Measurements from ENCODE around the gene LHX1.

LHX1 gene

GRCh38 chr17:36942019-36942599, 4.8 kb downstream of the LHX1 start:
- TF ChIP-seq ZNF426 (tag by site-specific recombination; IDR thresholded peaks at IDR 0.05) (no peak), ZNF433 (tag by site-specific recombination; IDR thresholded peaks at IDR 0.05; ENCODE audit: low read depth) (no peak), ZNF423 (tag by site-specific recombination; IDR thresholded peaks at IDR 0.05) (no peak), ZNF114 (tag by site-specific recombination; IDR thresholded peaks at IDR 0.05) (no peak), HOXC10 (CRISPR knock-in tag; IDR thresholded peaks at IDR 0.05) (no peak), HIC1 (tag by site-specific recombination; IDR thresholded peaks at IDR 0.05) (no peak), ZSCAN5A (tag by site-specific recombination; IDR thresholded peaks at IDR 0.05) (no peak), ZNF18 (tag by site-specific recombination; IDR thresholded peaks at IDR 0.05) (no peak), KLF10 (tag by site-specific recombination; IDR thresholded peaks at IDR 0.05) (no peak), ZNF175 (tag by site-specific recombination; IDR thresholded peaks at IDR 0.05) (no peak), ZNF76 (tag by site-specific recombination; IDR thresholded peaks at IDR 0.05; ENCODE audit: borderline replicate concordance, low read depth) (no peak), EGR2 (tag by site-specific recombination; IDR thresholded peaks at IDR 0.05; ENCODE audit: low read depth) (no peak), ZNF211 (tag by site-specific recombination; IDR thresholded peaks at IDR 0.05; ENCODE audit: low read depth) (no peak)
- no peaks in the 10 kb centered on the region for H3K9me3 ChIP-seq (ENCODE audit: control insufficient read depth, insufficient read depth, low read depth, low read length)
- no peak overlapping the region for H3K4me3 ChIP-seq (ENCODE audit: low read depth, low read length)
- H3K4me1 ChIP-seq (ENCODE audit: control insufficient read depth, insufficient read depth, low read length), result peaks cover 3% of the 10 kb centered on the region; the same call in 1 of the 2 replicates
- CTCF ChIA-PET, result interaction anchor here (0.6 to 1.0 kb wide), 2 partner anchors 186 to 314 kb away, joined by 3 to 4 read pairs; no protein-coding TSS in a partner anchor
- peaks cover 0 to 34% of the 10 kb centered on the region in 2 experiments; a peak in 1 of 3 replicates for H3K36me3 ChIP-seq (ENCODE audit: control insufficient read depth in 2 of 2, insufficient read depth in 1 of 2, low read length in 2 of 2)
- POLR2A ChIA-PET, result no interaction called here
- 0 out of 2 replicates have a peak overlapping the region, but pooled peaks have one; percentile 2 for H3K27ac ChIP-seq (ENCODE audit: extremely low read depth, low read depth, low read length)

GRCh38 chr17:36942631-36943125, 5.4 kb downstream of the LHX1 start:
- TF ChIP-seq HOXA7 (CRISPR knock-in tag; IDR thresholded peaks at IDR 0.05; ENCODE audit: borderline replicate concordance) (no peak), ZNF184 (tag by site-specific recombination; IDR thresholded peaks at IDR 0.05) (no peak), ZNF645 (tag by site-specific recombination; IDR thresholded peaks at IDR 0.05) (no peak), GLIS2 (tag by site-specific recombination; IDR thresholded peaks at IDR 0.05) (no peak), ZNF133 (tag by site-specific recombination; IDR thresholded peaks at IDR 0.05) (no peak), ZNF169 (tag by site-specific recombination; IDR thresholded peaks at IDR 0.05) (no peak), ZNF157 (tag by site-specific recombination; IDR thresholded peaks at IDR 0.05) (no peak), GLI2 (tag by site-specific recombination; IDR thresholded peaks at IDR 0.05; ENCODE audit: borderline replicate concordance, low read depth) (no peak), ZNF112 (tag by site-specific recombination; IDR thresholded peaks at IDR 0.05) (no peak), MYNN (tag by site-specific recombination; IDR thresholded peaks at IDR 0.05; ENCODE audit: borderline replicate concordance) (no peak), ZNF514 (tag by site-specific recombination; IDR thresholded peaks at IDR 0.05) (no peak), ZNF335 (tag by site-specific recombination; conservative IDR thresholded peaks at IDR 0.05) (no peak), ZNF324 (tag by site-specific recombination; IDR thresholded peaks at IDR 0.05) (no peak), KLF10 (tag by site-specific recombination; IDR thresholded peaks at IDR 0.05) (no peak)
- ChIA-PET CTCF (interaction anchor here (1.0 kb wide), 1 partner anchor 186 kb away, joined by 4 read pairs; no protein-coding TSS in a partner anchor), POLR2A (no interaction called here)
- H3K4me1 ChIP-seq (ENCODE audit: control insufficient read depth, insufficient read depth, low read length), result no peaks in the 10 kb centered on the region
- H3K36me3 ChIP-seq (ENCODE audit: control insufficient read depth in 2 of 2, insufficient read depth in 1 of 2, low read length in 2 of 2), result peaks cover 0 to 34% of the 10 kb centered on the region in 2 experiments; a peak in 1 of 3 replicates
- H3K9me3 ChIP-seq (ENCODE audit: control insufficient read depth, insufficient read depth, low read depth, low read length), result no peaks in the 10 kb centered on the region
- H3K4me3 ChIP-seq (ENCODE audit: low read depth, low read length), result no peak overlapping the region
- H3K27ac ChIP-seq (ENCODE audit: extremely low read depth, low read depth, low read length), result no peak overlapping the region

Measured in HEK293 (cell line).